GM18519 (cell line): Measurements from ENCODE around the gene CACNA1B.
"Not testable (repeated sequence)": the region's sequence is repeated elsewhere in the genome, so short reads cannot be mapped to it uniquely, and the experiment has no call there.

Source experiments
- ATAC-seq: cut with Tn5 transposase; IDR thresholded peaks from one replicate; pipeline ENCODE4 v1.9.1; 2021; ENCODE audit warnings: mild to moderate bottlenecking, moderate library complexity; ENCODE audit not compliant: unreplicated experiment, low FRiP score

The CACNA1B gene

DNA sequence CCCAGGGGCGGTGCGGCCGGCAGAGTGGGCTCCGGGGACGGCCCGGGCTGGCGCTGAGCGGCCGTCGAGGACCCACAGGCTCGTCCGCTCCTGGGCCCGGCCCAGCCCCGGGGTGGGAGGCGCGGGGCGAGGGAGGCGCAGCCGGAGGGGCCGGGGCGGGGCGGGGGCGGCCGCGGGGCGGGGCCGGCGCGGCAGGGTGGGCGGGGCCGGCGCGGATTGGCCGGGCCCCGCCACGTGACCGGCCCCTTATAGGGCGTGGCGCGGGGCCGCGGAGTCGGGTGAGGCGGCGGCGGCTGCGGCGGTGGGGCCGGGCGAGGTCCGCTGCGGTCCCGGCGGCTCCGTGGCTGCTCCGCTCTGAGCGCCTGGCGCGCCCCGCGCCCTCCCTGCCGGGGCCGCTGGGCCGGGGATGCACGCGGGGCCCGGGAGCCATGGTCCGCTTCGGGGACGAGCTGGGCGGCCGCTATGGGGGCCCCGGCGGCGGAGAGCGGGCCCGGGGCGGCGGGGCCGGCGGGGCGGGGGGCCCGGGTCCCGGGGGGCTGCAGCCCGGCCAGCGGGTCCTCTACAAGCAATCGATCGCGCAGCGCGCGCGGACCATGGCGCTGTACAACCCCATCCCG lies at the start of gene CACNA1B:
Gene CACNA1B, plus strand, starts transcription at position 277 of the 617 bp plus-strand sequence. Its CDS starts 152 bp downstream, at position 429.
- ATAC-seq = not testable (repeated sequence)

DNA sequence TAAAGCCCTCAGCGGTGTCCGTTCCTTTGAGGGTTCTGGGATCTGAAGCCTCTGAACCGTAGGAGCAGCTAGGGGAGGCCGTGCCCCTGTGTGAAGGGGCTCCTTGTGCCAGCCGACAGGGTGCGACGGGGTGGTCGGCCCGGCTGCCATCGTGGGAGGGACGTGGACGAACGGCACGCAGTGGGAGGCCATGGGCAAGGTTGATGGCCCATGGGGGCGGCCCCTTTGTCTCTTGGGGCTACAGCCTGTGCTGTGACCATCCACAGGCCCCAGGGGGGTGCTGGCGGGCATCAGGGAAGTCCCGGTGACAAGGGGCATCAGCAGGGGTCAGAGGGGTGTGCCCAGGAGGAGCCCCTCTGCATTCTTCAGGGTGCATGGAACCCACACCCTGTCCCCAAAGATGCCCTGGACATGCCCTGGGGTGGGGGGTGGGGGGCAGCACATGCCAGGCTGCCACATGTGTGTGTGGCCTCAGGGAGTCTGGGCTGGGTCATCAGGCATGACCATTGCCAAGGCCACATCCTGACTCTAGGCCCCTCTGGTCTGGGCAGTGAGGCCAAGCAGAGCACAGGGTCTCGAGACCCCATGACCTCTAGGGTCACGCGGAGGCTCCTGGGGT lies 49.6 kb upstream of the CACNA1B start:
- ATAC-seq = no peak

DNA sequence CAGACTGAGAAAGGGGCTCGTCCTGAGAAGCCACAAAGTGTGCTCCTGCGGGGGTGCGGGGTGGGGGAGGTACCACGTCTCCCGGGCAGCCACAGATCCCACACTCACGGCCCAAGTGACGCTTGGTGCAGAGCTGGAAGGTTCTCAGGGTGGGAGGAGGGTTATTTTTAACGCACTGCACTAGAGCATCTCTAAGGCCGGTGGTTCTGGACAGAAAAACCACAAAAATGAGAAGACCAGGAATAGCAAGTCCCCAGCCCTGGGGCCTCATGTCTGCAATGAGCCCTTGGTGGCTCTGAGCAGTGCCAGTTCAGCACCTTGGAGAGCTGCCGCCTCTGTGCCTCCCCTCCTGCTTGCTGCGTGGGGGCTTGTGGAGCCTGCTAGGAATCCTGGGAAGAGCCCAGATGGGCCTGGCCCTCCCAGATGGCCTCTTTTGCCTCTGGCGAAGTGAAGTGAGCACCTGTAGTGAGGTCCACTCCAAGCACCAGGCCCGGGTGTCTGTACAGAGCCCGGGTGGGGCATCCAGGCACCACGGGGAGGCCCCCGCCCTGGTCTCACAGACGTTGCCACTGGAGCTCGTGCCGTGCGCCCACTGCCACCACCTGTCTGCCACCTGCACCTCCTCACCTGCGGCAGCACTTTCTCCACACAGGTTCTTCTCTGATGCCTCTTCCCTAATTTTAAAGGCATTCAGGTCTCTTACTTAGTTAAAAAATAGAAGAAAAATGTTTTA lies 48.9 kb upstream of the CACNA1B start:
- no peak for ATAC-seq

DNA sequence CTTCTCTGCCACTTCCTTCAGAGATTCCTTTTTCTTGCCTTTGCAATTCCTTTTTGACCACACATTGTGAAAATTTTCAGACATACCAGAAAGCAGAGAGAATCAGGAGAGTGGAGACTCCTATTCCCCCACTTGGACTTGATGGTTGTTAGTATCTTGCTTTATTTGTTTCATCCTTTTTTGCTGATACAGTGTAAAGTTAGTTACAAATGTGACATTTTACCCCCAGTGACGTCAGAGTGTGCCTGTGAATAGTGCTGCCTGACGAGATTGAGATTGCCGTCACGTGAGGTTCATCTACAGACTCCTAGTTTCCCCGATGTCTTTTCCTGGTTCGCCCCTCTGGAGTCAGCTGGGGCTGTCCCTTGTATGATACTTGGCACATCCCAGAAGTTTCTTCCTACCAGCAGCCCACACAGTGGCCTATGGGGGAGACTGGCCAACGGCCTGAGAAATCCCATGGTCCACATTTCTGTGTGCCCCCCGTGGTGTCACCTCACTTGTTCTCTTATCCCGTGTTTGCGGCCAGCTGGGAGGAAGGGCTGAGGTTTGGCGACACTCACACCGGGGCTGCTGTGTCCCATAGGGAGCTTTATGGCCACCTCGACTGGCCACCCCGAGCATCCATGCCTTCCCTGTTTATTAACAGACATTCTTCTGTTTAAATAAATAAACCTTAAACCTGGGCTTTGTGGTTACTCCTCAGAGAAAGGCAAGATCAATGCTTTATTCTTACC lies 48.2 kb upstream of the CACNA1B start:
- ATAC-seq = no peak

DNA sequence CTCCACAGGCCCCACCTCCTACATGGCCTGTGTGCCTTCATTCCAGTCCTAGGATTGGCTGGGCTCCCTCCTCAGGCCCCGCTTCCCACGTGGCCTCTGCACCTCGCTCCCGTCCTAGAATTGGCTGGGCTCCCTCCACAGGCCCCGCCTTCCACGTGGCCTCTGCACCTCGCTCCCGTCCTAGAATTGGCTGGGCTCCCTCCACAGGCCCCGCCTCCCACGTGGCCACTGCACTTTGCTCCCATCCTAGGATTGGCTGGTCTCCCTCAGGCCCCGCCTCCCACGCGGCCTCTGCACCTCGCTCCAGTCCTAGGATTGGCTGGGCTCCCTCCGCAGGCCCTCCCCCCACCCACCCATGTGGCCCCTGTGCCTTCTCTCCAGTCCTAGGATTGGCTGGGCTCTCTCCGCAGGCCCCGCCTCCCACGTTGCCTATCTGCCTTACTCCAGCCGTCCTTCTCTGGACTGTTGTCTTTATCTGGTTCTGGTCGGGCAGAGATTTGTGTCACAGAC lies 45.3 kb upstream of the CACNA1B start:
- ATAC-seq = no peak

DNA sequence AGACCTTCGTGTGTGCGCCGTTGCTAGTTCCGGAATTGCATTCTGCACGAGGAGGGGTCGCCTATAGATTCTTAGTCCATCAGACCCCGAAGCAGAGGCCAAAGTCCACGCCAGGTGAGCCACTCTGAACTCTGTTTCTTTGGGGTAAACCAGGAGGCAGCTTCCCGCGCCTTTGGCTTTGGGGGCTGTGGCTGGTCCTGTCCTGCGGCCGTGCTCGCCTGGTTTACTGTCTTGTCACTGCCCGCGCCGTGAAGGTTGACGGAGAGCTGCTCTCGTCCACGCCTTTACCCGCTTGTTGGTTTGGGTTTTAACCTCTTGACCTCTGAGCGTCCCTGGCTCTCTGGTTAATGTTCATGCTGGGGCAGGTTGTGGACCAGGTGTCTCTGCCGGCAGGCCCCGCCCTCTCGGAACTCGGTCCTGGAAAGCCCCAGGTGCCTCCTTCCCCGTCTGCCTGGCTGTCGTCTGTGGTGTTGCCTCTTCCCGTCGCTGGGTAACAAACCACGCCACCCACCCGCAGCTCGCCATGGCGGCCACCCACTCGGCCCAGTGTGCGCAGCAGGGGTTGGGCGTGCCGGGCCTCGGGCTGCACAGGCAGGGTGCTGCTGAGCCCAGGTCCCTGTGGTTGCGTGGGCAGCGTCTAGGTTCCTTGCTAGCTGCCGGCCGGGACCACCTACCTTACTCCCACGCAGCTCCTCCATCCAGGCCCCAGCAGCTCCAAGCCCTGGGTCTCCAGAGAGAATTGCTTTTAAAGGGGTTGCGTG lies 44.6 kb upstream of the CACNA1B start:
- no peak for ATAC-seq

DNA sequence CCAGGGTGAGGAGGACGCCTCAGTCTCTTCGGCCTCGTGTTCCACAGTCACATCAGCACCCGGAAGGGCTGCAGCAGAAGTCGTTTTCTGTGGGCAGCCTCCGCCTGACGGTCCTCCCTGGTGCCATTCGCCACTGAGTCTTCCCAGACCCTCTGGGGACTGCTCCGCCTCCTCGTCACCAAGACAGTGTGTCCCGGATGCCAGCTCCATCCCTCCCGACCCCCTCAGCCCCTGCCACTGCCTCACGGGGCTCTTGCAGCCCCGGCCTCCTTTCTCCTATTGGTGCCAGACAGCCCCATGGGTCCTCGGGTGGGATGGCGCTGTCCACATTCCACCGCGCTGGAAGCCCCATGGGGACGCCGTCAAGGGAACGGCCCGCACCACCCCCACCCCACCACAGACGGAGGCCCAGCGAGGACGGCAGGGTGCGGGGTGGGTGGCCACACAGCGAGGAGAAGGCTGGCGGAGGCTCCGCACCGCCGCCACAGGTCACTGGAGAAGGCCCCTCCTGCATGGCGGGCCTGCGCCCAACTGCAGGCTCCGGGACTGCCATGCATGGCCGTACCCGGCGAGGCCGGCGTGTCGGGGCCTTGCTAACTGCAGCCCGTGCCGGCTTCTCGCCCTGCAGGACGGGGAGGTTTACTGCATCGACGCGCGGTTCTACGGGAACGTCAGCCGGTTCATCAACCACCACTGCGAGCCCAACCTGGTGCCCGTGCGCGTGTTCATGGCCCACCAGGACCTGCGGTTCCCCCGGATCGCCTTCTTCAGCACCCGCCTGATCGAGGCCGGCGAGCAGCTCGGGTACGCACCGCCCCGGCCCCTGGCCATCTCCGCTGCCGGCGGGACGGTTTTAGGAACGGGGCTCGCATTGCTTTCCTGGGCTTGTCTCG lies 43.6 kb upstream of the CACNA1B start:
- no peak for ATAC-seq

DNA sequence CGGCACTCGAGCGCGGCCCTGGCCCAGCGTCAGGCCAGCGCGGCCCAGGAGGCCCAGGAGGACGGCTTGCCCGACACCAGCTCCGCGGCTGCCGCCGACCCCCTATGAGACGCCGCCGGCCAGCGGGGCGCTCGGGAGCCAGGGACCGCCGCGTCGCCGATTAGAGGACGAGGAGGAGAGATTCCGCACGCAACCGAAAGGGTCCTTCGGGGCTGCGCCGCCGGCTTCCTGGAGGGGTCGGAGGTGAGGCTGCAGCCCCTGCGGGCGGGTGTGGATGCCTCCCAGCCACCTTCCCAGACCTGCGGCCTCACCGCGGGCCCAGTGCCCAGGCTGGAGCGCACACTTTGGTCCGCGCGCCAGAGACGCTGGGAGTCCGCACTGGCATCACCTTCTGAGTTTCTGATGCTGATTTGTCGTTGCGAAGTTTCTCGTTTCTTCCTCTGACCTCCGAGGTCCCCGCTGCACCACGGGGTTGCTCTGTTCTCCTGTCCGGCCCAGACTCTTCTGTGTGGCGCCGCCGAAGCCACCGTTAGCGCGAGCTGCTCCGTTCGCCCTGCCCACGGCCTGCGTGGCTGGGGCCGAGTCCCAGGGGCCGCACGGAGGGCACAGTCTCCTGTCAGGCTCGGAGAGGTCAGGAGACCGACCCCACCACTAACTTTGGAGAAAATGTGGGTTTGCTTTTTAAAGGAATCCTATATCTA lies 42.6 kb upstream of the CACNA1B start:
- no peak for ATAC-seq

DNA sequence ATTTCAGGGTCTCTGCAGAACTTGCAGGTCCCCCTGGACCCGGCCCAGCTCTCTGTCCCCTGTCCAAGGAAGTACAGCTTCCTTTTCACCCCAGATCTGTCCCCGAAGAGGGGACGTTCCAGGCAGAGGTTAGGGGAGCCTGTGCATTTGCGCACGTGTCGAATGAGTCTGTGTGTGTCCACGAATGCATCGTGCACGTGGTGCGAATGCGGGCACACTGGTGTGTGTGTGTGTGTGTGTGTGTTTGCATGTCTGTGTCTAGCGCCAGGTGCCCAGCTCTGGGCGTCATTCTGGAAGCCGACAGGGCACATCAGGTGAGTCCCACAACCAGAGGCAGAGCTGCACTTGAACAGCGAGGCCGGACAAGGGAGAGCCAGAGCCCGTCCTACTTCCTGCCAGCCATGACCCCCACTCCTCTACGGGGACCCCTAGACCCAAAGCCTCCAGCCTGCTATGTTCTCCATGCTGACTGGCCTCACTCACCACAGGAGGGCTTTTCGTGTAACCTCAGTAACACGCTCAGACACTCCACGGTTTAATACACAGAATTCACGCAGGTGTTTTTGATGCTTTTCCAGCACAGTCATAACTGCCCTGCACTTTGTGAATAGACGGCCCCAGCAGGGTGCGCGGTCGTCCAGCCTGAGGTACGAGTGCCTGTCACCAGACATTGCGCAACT lies 41.3 kb upstream of the CACNA1B start:
- no peak for ATAC-seq

DNA sequence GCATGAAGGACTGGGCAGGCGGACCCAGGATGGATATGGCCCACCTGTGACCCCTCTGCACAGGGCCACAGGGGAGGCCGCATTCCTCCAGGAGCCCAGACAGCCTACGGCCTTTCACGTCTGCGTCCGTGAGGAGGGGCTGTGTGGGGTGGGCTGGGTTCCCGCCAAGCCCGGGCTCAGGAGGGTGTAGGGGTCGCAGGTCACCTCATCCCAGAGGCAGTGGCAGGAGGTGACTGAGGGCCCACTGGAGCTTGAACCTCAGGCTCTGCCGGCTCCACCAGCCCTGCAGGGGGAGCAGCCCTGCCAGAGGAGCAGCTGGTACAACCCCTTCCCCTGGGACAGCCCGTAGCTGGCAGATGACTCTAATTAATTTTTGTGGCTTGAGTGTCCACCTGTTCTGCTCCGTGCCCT lies 40.7 kb upstream of the CACNA1B start:
- ATAC-seq = no peak

DNA sequence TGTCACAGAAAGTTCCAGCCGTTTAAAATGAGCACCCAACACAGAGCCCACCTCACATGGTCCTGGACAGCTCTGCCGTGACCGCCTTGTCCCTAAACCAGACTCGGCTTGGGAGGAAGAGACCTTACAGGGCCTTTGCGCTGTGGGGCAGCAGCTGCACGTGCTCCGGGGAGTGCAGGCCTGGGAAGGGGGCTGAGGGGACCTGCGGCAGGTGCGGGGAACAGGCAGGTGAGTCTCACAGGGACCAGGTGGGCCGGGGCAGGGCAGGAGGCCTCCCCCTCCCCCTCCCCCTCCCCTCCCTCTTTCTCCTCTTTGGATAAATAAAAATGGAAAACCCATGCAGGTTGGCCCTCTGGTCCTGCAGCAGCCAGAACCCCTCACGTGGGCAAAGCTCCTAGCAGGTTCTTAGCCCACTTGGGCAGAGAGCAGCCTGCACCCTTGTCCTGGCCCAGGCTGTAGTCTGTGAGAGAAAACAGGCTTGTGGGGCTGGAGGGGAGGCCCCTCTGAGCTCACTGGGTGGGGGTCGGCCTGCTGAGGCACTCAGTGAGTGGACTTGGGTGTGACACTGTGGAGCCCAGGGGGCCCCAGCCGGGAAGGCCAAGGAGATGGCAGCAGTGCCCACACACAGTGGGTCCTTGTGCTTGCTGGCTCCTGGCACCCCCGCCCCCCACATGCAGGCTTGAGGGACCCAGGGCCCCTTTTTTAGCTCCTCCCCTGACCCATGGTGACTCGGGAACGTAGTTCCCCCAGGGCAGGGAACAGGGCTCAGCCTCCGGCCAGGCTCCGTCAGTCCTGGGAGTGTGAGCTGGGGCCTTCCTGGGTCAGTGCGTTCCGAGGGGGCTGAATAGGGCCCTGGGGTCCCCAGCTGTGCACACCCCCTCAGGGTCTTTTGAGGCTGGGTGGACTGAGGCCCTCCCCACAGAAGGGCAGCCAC lies 40.0 kb upstream of the CACNA1B start:
- no peak for ATAC-seq

DNA sequence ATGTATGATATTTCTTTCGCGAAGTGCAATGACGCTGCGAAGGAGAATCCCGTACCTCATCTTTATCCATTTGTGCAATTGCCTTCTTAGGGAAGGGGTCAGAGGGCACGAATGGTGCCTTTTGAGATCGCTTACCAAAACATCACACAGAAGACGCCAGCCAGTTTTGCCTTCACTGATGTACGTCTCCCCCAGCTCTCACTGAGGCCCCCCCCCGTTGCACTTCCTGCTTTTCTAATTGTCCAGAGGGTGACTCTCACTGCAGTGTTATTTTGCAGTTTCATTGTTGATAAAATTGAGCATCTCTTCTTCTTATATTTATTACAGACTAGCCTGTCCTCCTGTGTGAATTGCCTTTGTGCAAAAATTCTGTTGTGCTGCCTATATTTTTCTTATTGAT lies 39.0 kb upstream of the CACNA1B start:
- no peak for ATAC-seq

DNA sequence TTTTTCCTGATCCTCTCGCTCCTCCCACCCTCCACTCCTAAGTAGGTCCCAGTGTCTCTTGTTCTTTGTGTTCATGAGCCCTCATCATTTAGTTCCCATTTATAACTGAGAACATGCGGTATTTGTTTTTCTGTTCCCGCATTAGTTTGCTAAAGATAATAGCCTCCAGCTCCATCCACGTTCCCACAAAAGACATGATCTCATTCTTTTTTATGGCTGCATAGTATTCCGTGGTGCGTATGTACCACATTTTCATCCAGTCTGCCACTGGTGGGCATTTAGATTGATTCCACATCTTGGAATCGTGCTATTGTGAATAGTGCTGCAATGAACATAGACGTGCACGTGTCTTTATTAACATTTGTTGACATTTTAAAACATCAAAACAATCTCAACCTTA lies 34.2 kb upstream of the CACNA1B start:
- ATAC-seq = no peak

DNA sequence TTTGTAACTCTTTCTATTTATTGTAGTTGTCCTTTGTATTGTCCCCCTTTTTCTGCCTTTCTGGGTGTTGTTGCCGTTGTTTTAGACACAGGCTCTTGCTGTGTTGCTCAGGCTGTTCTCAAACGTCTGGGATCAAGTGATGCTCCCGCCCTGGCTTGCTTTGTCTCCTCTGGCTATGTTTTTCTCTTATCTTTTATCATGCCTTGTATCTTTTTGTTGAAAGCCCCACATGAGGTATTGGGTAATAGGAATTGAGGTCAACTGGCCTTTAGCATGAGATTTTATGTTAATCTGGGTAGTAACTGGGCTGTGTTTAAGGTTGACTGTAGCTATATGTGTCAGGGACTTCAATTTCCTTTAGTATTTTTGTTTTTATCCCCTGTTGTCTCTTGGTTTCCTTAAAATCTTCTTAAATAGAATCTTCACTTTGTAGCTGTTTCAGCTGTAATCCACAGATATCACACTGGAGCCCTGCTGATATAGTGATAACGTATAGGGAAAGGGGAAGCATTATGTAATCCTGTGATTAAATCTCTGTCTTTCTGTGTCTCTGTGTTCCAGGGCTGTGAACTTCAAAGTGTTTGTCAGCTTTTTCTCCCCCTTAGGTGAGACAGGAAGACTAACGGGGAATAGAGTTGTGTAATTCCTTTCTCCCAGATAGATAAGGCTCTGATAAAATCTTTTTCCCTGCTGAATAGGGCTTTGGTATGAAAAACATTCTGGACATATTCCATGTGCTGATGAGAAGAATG lies 25.9 kb upstream of the CACNA1B start:
- no peak for ATAC-seq

DNA sequence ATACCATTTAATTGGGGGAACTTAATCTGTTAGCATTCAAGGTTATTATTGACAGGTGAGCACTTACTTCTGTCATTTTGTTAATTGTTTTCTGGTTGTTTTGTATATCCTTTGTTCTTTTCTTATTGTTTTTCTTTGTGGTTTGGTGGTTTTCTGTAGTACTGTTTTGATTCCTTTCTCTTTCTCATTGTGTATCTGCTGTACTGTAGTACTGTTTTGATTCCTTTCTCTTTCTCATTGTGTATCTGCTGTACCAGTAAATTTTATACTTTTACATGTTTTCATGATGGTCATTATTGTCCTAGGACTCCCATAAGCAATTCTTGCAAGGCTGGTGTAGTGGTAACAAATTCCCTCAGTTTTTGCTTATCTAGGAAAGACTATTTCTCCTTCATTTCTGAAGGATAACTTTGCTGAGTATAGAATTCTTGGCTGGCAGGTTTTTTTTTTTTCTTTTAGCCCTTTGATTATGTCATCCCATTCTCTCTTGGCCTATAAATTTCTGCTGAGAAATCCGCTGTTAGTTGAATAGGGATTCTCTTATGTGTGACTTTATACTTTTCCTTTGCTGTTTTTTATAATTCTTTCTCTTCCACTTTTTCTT lies 24.1 kb upstream of the CACNA1B start:
- ATAC-seq = no peak

DNA sequence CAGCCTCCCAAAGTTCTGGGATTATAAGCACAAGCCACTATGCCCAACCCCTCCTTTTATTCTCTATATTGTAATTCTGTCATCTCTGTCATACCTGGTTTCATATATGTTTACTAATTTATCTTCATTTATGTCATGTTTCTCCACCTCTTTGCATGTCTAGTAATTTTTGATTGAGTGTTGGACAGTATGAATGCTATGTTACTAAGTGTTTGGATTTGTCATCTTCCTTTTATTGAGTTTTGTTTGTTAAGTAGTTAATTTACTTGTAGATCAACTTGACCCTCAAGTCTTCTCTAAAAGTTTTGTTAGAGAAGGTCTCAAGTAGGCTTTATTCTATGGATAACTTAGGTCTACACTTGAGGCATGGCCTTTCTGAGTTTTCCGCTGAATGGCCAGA lies 17.2 kb upstream of the CACNA1B start:
- no peak for ATAC-seq
